Right renal pelvis (tissue), 4 donors: ENCODE data around the gene SHISAL1. TPM values are rescaled to one million over a fixed set of nuclear protein-coding genes. Genes with fewer than 3 reads are reported as not detected.

Experiments
- DNase-seq, 4 donors: peaks; one replicate each; pipeline ENCODE4 v3.0.0-alpha.2; 2013; ENCODE audit warnings: low read depth in 4 of 4, low spot score in 3 of 4, missing footprints in 1 of 4
- polyA plus RNA-seq, 4 donors: library from polyadenylated mRNA; unstranded; fragments of 120-200 nt; gene quantifications; one replicate each; pipeline ENCODE4 v1.2.1, GENCODE V29; 2013; ENCODE audit not compliant: insufficient read length in 4 of 4

SHISAL1 gene
- polyA plus RNA-seq: 1 to 10 TPM; 1.6 to 2.5 (median 2.4) TPM

DNA sequence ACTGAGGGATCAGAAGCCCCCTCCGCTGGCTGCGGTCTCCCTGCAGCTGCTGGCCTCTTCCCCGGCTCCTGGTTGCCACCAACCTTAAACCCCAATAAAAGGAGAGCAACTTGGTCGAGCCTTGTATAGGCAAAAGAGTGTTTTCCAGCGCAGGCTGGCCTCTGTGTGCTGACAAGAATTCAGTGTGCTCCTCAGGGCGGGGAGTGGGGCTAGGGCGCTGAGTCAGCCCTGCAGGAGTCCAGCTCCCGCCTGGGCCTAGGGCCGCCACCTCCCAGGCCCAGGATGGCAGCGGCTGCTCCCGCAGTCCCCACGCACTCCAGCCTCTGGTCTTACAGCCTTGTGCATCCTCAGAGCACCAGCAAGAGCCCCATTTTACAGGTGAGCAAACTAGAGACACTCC, at the start of gene SHISAL1:
TSS of gene SHISAL1 (minus strand) at position 186 of the 400 bp plus-strand sequence. CDS start 12,006 bp downstream, outside the sequence.
- no peak for DNase-seq

DNA sequence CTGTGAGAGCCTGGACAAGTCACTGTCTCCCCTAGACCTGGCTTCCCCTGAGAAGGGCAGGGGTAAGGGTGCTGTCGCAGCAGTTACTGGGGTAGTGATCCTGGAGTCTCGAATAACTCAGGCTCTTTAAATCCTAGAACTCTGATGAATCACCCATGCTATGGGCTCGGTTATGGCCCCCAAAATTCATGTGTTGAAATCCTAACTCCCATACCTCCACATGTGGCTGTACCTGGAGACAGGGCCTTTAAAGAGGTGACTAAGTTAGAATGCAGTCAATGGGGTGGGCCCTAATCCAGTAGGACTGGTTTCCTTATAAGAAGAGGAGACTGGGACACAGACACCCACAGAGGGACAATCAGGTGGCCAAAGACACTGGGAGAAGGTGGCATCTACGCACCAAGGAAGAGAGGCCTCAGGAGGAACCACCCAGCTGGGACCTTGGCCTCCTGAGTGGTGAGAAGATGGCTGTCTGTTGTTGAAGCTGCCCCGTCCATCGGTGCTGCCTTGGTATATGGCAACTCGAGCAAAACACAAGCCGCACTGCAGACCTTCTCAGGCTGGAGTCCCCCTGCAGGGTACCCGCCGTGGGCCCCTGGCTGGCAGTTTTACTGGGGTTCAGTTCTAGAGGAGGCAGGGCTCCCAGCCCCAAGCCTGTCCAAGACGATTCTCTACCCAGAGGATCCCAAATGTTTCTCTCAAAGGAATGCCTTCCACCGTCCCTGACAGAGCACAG, 48.8 kb upstream of the SHISAL1 start:
- DNase-seq: no peak

DNA sequence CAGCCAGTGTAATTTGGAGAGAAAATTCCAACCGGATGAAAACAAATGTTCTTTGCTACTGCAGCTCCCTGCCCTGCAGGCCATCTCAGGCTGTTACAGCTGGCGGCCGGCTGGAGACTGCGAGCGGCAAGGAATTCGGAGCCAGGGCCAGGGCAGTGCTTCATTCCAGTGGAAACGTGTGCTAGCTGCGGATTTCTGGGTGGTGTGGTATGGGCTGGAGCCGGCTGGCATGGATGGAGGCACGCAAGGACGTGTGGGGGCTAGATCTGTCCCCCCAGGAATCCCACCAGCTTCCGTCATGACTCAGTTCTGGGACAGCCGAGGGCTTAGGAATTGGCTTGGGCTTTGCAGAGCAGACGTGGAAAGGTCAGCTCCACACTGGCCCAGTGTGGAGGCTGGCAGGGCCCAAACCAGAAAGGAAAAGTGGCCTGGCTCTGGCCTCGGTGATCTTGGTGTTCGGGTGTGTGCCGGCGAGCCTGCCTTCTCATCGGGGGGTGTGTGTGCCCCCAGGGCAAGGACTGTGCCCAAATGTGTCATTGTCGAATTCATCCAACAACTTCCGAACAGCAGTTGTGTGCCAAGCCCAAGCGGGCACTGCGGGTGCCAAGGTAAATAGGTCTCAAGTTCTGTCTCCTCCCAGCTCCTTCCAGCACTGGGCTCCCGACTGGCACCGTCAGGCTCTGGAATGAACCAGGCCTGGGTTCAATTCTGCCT, 48.1 kb upstream of the SHISAL1 start:
- DNase-seq: no peak

DNA sequence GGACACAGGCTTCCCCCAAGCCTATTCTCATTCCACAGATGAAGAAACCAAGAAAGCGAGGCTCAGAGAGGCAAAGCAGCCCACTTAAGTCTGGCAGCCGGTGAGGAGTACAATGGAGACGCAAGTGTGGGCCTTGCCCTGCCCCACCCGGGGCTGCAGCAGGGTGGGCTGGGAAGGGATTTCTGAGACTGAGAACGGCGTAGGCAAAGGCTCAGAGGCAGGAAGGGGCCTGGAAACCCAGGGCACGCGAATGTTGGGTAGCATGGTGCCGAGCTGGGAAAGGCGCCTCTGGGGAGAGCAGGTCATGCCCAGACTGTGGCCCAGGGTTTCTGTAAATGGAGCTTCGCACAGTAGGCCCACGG, 47.5 kb upstream of the SHISAL1 start:
- no peak for DNase-seq

DNA sequence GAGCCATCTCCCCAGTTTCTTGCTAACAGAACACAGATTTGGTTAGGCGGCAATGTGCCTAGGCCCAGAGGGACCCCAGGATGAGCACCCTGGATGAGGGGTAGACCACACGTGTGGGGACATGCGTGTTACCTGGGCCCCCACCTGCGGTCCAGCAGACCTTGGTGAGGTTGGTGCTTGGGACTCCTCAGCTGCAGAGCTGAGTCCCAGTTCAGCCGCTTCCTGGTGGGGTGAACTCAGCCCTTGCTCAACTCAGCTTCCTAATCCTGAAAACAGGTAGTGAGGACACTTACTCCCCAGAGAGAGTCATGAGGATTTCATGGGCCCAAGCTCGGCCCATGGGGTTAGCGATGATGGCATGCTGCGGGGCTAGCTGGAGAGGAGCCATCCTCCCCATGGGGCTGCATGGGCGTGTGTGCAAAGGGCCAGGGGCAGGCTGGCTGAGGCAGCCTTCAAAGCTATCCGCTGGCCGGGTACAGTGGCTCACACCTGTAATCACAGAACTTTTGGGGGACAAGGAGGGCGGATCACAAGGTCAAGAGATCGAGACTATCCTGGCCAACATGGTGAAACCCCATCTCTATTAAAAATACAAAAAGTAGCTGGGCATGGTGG, 46.9 kb upstream of the SHISAL1 start:
- no peak for DNase-seq

DNA sequence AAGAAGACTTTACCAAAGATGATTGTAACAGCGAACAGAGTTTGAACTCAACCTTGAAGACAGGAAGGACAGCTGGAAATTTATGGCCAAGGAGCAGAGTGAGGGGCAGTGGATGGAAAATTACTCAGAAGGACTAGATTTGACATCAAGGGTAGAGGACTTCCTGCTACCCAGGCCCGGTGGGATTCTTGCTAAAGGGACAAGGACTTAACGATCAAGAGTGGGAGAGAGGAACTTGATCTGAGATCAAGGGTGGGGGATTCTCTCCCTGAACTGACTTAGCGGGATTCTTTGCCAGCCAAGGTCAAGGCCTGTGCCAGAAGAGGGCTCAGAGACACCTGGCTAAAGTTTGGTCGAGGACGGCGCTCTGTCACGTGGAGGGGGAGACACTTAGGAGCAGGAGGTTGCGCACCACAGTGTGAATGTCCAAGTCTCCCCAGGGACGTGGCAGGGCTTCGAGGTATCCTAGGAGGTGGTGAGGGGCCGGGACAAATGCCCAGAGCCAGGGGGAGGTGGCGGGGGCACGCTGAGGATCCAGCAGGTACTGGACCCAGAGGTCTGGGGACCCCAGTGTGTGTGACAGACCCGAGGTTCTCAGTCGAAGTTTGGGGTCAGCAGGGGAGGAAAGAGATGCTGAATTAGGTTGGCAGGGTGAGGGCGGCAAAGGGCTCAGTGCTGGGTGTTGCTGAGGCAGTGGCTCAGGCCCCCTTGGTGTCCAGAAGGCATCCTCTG, 46.1 kb upstream of the SHISAL1 start:
- DNase-seq: no peak

DNA sequence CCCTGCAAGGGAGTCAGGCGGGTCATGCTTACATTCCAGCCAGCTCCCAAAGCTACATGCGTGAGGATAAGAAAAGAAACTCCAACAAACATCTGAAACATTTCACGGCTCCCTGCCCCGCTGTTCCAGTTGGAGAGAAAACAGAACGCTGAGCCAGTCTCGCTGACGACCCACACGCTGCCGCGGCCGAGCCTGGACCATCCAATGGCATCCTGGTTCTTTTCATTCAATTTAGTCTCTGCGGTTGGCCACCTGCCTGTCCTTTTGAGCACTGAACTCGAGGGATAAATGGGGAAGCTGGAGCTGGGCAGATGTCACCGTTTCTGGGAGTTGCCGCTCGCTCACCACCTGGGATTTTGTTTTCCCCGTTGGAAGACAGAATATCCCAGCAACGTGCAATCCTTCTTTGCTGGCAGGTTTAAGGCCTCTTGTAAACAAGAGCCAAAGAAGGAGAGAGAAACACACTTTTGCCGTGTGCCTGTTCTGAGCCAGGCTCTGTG, 45.3 kb upstream of the SHISAL1 start:
- DNase-seq: no peak

DNA sequence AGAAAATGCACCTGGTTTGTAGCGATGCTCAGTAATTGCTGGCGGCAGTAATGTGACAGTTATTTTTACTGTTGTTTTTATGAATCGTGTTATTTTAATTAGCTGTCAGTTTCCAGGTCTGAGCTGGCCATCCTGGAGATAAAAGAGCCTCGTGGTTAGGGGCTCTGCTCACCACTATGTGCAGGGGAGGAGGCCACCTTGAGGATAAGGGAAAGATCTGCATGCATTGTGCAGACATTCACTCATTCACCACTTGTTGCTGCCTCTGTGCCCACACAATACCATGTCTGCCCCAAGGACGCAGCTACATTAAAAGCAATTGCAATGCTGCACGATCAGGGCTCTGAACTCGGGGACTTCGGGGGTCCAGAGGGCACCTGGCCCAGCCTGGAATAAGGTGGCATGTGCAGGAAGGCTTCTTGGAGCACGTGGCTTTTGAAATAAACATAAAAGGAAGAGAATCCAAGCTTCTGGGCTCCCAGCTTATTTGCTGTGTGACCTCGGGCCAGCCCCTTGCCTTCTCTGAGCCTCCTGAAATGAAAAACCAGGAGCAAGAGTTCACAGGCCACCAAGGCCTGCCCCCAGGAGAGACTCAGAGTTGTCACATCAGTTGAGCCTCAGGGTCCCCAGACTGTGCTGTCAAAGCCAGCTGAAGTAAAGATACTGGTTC, 44.7 kb upstream of the SHISAL1 start:
- no peak for DNase-seq

DNA sequence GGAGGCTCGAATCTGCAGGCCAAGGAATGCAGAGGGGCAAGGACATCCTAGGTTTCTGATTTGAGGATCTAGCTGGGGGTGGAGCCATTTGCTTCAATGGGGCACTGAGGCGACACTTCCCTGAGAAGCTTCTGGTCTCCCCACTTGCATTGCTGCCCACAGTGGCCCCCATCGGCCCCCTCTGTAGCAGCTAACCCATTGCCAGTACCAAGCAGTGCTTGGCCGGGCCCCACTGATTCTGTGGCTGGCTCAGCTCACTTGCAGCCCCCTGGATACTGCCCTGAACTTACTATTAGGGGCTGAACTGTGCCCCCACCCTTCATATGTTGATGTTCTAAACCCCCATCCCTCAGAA, 42.9 kb upstream of the SHISAL1 start:
- no peak for DNase-seq

DNA sequence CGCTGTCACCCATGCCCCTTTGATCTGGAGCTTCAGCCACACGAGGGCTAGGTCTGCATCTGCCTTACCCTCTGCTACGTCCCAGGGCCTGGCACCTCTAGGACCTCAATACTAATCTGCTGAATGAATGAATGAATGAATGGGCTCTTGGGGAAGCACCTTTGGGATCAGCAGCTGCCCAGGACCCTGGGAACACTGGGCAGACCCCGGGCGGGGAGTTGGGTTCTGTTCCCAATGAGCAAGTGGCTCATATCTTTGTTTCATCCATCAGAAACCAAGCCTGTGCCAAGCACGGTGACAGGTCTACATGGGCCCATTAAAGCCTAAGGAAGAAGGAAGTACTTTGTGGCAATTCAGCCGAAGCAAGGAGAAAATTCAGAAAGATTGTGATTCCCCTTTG, 41.5 kb upstream of the SHISAL1 start:
- DNase-seq: no peak

DNA sequence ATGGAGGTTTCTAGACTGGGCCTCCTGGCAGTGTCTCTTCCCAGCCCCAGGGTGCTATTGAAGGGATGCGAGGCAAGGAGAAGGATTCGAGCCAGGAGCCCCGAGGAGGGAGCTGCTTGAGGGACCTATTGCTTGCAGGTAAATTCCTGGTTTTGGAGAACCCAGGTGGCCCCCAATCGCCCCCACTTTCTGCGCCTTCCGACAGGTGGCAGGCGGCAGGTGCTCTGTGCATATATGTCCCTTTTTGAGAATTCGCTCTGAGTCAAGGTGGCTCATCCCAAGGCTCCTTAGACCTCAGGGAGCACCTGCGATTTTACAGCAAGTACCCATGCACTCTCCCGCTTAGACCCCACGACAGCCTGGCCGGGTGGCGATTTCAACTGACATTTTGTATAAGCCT, 40.3 kb upstream of the SHISAL1 start:
- DNase-seq: no peak

DNA sequence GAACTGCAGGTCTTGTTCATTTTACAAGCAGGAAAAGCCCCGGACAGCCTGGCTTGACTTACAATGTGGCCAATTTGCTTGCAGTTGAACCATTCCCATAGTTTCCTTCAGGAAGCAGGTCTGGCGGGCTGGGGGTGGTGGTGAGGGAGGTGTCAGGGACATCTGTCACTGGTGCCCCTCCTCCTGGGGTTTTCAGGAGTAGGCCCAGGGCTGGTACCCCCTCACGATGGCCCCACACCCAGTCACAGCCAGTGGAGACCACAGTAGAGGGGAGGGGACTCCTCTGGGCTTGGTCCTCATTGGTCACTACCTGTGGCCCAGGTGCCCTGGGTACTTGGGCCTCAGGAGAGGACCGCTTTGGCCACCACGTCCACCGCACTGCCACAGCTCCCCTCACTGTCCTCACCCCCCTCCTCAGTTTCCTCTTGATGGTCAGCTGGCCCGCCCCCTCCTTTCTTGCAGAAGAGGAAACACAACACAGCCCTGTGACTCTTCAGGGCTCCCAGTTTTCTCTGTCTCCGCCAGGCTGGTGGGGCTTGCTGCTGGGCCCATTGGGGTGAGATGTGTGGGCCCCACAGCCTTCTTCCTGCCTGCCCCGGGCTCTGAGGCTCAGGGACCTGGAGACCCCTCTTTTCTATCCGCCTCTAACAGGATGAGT, 39.8 kb upstream of the SHISAL1 start:
- no peak for DNase-seq

DNA sequence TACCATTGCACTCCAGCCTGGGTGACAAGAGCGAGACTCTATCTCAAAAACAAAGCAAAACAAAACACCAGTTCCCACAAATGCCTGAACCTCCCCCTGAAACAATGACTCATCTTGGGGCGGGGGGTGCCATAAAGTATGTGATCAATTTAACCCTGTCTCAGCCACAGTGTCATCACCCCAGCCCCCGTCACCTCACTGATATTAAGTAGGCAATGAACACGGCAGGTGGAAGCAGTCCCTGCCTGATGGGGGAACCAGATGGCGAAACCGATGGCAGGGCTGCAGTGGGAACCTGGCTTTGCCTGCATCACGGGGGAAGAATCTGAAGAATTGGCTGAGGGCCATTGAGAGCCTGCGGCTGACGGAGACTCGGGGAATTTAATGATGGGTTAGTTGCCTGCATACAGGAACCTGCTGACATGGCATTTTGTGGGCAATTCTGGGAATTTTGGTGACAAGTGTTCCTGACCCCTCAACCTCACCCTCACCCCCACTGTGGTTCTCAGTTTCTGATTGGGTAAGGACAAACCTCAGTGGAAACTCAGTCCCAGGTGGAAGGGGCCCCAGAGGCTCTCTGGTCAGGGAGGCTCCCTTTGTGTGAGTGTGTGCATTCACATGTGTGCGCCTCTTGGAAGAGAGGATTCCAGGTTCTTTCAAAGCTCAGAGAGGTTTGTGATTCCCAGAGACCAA, 39.1 kb upstream of the SHISAL1 start:
- no peak for DNase-seq

DNA sequence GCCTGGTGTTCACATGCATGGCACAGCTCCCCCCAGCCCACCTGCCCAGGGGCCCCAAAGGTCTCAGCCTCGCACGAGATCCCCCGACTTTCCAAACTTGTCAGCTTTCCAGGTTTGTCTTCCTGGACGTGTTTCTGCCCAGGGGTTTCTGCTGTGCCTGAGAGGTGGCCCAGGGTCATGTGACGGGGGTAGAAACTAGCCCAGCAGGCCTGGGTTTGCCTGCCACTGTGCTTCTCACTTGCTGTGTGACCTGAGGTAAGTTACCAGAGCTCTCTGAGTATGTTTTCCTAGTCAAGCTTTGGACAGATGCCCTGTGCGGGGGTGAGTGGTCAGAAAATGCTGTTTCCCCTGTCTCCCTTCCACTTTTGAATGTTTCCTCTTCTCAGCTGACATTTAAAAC, 38.3 kb upstream of the SHISAL1 start:
- DNase-seq: no peak

DNA sequence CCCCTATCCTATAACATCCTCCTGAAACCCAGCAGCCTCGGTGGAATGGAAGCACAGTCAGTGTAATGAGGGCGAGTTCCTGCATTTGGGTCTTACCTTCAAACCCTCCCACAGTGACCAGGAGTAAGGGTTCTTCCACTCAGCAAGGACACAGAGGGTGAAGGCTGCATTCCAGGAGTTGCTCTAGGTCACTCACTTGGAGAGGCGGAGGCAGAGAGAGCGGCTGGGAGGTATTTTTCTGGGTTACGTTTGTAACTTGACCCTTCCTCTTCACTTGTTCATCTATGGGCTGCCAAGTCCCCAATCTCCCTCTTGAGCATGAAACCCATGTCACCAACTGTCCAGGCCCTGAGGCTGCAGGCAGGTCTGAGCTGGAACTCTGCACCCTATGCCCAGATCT, 36.8 kb upstream of the SHISAL1 start:
- DNase-seq: no peak

DNA sequence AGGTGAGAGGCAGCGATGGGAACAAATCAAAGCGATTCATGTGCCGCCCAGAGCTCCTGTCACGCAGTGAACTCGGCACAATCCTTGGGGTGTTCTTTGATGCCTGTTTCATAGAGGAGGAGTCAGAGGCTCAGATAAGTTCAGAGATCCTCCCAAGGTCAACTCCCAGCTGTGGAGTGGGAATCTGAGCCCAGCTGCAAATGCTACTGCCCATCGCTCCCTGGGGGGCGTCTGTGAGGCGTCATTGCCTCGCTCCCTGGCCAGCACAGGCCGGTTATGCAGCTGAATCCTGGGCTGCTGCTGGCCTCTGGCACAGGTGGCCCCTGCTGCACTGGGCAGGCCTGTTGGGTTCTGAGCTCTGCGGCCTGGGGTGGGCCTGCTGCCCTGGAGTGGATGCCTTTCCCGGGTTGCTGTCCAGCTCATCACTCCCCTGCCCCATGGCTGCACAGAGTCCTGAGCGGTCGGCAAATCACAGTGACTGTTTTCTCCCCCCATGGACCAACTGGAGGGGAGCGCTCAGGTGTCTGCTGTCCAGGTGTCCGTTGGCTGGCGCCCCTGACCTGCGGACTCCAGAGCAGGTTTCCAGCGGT, 36.3 kb upstream of the SHISAL1 start:
- no peak for DNase-seq

DNA sequence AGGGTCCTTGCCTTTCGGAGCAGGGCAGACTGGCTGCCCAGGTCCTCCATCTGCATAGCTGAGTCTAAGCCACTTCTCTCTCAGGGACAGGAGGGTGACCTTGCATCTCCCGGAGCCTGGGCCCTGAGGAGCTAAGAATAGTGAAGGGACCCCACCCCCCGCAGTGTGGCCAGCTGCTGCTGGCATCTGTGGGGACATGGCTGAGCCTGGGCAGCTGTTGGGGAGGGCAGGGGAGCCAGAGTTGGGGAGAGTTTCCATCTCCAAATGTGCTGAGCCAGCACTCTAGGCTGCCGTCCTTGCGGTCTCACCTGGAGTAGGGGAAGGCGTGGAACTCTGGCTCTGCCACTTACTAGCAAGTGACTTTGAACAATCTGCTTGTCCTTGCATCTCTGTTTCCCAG, 34.8 kb upstream of the SHISAL1 start:
- DNase-seq: no peak

DNA sequence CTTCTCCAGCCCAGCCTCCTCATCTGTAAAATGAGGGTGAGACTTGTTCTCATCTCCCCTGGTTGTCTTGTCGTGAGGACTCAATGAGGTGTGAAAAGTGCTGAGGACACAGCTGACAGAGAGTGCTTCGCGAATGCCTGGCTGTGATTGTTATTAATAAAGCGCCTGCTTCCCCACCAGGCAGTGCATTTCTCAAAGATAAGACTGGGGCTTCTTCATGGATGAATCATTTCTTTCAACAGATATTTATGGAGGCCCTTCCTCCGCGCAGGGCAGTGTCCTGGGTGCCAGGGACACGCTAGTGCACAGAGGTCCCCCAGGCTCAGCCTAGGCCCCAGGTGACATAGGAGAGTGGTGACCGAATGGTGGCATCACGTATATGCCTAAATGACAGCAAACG, 34.3 kb upstream of the SHISAL1 start:
- no peak for DNase-seq

DNA sequence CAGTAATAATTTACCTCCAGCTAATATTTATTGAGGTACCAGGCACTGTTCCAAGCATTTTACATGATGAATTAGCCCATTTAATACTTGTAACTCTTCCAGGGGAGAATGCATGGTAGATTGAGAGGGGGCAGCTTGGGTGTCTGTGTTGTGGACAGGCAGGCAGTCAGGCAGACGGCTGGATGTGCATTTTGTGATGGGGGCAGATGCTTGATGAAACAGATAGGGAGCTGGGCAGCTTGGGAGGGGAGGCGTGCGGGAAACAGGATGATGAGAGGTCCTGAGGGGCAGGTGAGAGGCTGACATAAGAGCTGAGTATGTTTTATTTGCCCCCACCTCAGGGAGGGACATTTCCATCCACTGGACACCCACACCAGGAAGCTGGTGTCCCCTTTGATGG, 33.1 kb upstream of the SHISAL1 start:
- no peak for DNase-seq
